Activated naive CD4-positive, alpha-beta T cell treated with anti-CD3 and anti-CD28 coated beads, Interleukin-2, amount 10 ng/mL, durations not matched to agents 7 days and 5 days (primary cell): ENCODE data around the gene LRRC70.

Experiments
- CTCF ChIA-PET: fragments of 350-600 bp; sonication (Branson Sonifier 250); formaldehyde crosslinking; loops from one replicate; lab custom pipeline; 2021; ENCODE audit warnings: antibody characterized with exemption; lab: Charles Lee
- DNase-seq: peaks from one replicate; pipeline ENCODE4 v3.0.0-alpha.2; 2020
- H3K27ac Mint-ChIP-seq: one replicate; pipeline ENCODE4 v1.8.0; 2021; ENCODE audit warnings: mild to moderate bottlenecking, moderate library complexity, mixed read lengths
- H3K27me3 Mint-ChIP-seq: one replicate; pipeline ENCODE4 v1.8.0; 2021; ENCODE audit warnings: mild to moderate bottlenecking, mixed read lengths
- H3K36me3 Mint-ChIP-seq: one replicate; pipeline ENCODE4 v1.8.0; 2021; ENCODE audit warnings: mixed read lengths
- H3K4me1 Mint-ChIP-seq: one replicate; pipeline ENCODE4 v1.8.0; 2021; ENCODE audit warnings: mixed read lengths
- H3K4me3 Mint-ChIP-seq: one replicate; pipeline ENCODE4 v1.8.0; 2021; ENCODE audit warnings: mild to moderate bottlenecking, moderate library complexity, mixed read lengths
- H3K9me3 Mint-ChIP-seq: one replicate; pipeline ENCODE4 v1.8.0; 2021; ENCODE audit warnings: mixed read lengths

Gene LRRC70

GRCh38 chr5:62585306-62585705, 6.7 kb downstream of the LRRC70 start:
- no peak for DNase-seq
- peaks cover 14% of the 10 kb centered on the region for H3K36me3 Mint-ChIP-seq
- no peaks in the 10 kb centered on the region for H3K27me3 Mint-ChIP-seq
- no peak overlapping the region for H3K27ac Mint-ChIP-seq
- H3K4me1 Mint-ChIP-seq, result peaks cover 24% of the 10 kb centered on the region
- no peak overlapping the region for H3K4me3 Mint-ChIP-seq
- no peaks in the 10 kb centered on the region for H3K9me3 Mint-ChIP-seq
- CTCF ChIA-PET, result no interaction called here

- peaks cover 20% of the 10 kb centered on the region for H3K4me1 Mint-ChIP-seq
- H3K9me3 Mint-ChIP-seq, result no peaks in the 10 kb centered on the region
- H3K4me3 Mint-ChIP-seq, result no peak overlapping the region
- CTCF ChIA-PET, result no interaction called here
- DNase-seq, result no peak
- H3K36me3 Mint-ChIP-seq, result peaks cover 9% of the 10 kb centered on the region
- H3K27ac Mint-ChIP-seq, result peak overlapping the region; percentile 26
- no peaks in the 10 kb centered on the region for H3K27me3 Mint-ChIP-seq
Observed at GRCh38 chr5:62585751-62586150, 7.1 kb downstream of the LRRC70 start.

GRCh38 chr5:62587737-62588136, 9.1 kb downstream of the LRRC70 start:
- CTCF ChIA-PET, result no interaction called here
- Mint-ChIP-seq H3K27ac (no peak overlapping the region), H3K36me3 (peaks cover 18% of the 10 kb centered on the region), H3K4me3 (no peak overlapping the region), H3K9me3 (no peaks in the 10 kb centered on the region), H3K4me1 (peaks cover 14% of the 10 kb centered on the region), H3K27me3 (no peaks in the 10 kb centered on the region)
- no peak for DNase-seq

- CTCF ChIA-PET, result no interaction called here
- no peak overlapping the region for H3K27ac Mint-ChIP-seq
- peaks cover 14% of the 10 kb centered on the region for H3K4me1 Mint-ChIP-seq
- no peaks in the 10 kb centered on the region for H3K27me3 Mint-ChIP-seq
- no peak for DNase-seq
- peaks cover 24% of the 10 kb centered on the region for H3K36me3 Mint-ChIP-seq
- H3K9me3 Mint-ChIP-seq, result no peaks in the 10 kb centered on the region
- no peak overlapping the region for H3K4me3 Mint-ChIP-seq
Observed at GRCh38 chr5:62588668-62589067, 10.0 kb downstream of the LRRC70 start.

GRCh38 chr5:62589504-62589903, 10.9 kb downstream of the LRRC70 start:
- no peak for DNase-seq
- H3K9me3 Mint-ChIP-seq, result no peaks in the 10 kb centered on the region
- no peaks in the 10 kb centered on the region for H3K27me3 Mint-ChIP-seq
- no peak overlapping the region for H3K27ac Mint-ChIP-seq
- H3K4me1 Mint-ChIP-seq, result peaks cover 12% of the 10 kb centered on the region
- H3K36me3 Mint-ChIP-seq, result peaks cover 23% of the 10 kb centered on the region
- H3K4me3 Mint-ChIP-seq, result no peak overlapping the region
- CTCF ChIA-PET, result no interaction called here

GRCh38 chr5:62590387-62590786, 11.8 kb downstream of the LRRC70 start:
- Mint-ChIP-seq H3K9me3 (no peaks in the 10 kb centered on the region), H3K27ac (no peak overlapping the region), H3K36me3 (peaks cover 21% of the 10 kb centered on the region), H3K4me1 (peaks cover 6% of the 10 kb centered on the region), H3K27me3 (no peaks in the 10 kb centered on the region), H3K4me3 (no peak overlapping the region)
- CTCF ChIA-PET, result no interaction called here
- DNase-seq, result no peak

GRCh38 chr5:62592558-62592957, 13.9 kb downstream of the LRRC70 start:
- no peak overlapping the region for H3K27ac Mint-ChIP-seq
- peaks cover 22% of the 10 kb centered on the region for H3K36me3 Mint-ChIP-seq
- CTCF ChIA-PET, result no interaction called here
- no peaks in the 10 kb centered on the region for H3K4me1 Mint-ChIP-seq
- no peaks in the 10 kb centered on the region for H3K9me3 Mint-ChIP-seq
- H3K4me3 Mint-ChIP-seq, result no peak overlapping the region
- DNase-seq, result no peak
- no peaks in the 10 kb centered on the region for H3K27me3 Mint-ChIP-seq

GRCh38 chr5:62593331-62593730, 14.7 kb downstream of the LRRC70 start:
- Mint-ChIP-seq H3K27me3 (no peaks in the 10 kb centered on the region), H3K4me3 (no peak overlapping the region), H3K4me1 (no peaks in the 10 kb centered on the region), H3K9me3 (no peaks in the 10 kb centered on the region), H3K36me3 (peaks cover 22% of the 10 kb centered on the region), H3K27ac (no peak overlapping the region)
- DNase-seq, result no peak
- CTCF ChIA-PET, result no interaction called here

- Mint-ChIP-seq H3K27me3 (no peaks in the 10 kb centered on the region), H3K9me3 (no peaks in the 10 kb centered on the region), H3K36me3 (peaks cover 18% of the 10 kb centered on the region), H3K4me1 (no peaks in the 10 kb centered on the region), H3K4me3 (no peak overlapping the region), H3K27ac (no peak overlapping the region)
- CTCF ChIA-PET, result no interaction called here
- DNase-seq, result no peak
Observed at GRCh38 chr5:62594364-62594984, 15.9 kb downstream of the LRRC70 start.

GRCh38 chr5:62596096-62596495, 17.5 kb downstream of the LRRC70 start:
- no peak for DNase-seq

GRCh38 chr5:62596691-62597090, 18.1 kb downstream of the LRRC70 start:
- Mint-ChIP-seq H3K36me3 (peaks cover 16% of the 10 kb centered on the region), H3K27me3 (no peaks in the 10 kb centered on the region), H3K4me1 (no peaks in the 10 kb centered on the region), H3K4me3 (no peak overlapping the region), H3K9me3 (no peaks in the 10 kb centered on the region), H3K27ac (no peak overlapping the region)
- no peak for DNase-seq
- CTCF ChIA-PET, result interaction anchor here (0.6 to 1.0 kb wide), 2 partner anchors 9 to 10 kb away, joined by 4 read pairs; no protein-coding TSS in a partner anchor

More at GRCh38 chr5:62596096-62596495, 17.5 kb downstream of the LRRC70 start:
- no peak overlapping the region for H3K4me3 Mint-ChIP-seq
- H3K4me1 Mint-ChIP-seq, result no peaks in the 10 kb centered on the region
- H3K36me3 Mint-ChIP-seq, result peaks cover 18% of the 10 kb centered on the region
- CTCF ChIA-PET, result interaction anchor here (0.6 kb wide), 1 partner anchor 9 kb away, joined by 4 read pairs; no protein-coding TSS in a partner anchor
- no peak overlapping the region for H3K27ac Mint-ChIP-seq
- no peaks in the 10 kb centered on the region for H3K27me3 Mint-ChIP-seq
- no peaks in the 10 kb centered on the region for H3K9me3 Mint-ChIP-seq

GRCh38 chr5:62597314-62597713, 18.7 kb downstream of the LRRC70 start:
- no peak for DNase-seq
- Mint-ChIP-seq H3K36me3 (peaks cover 12% of the 10 kb centered on the region), H3K27me3 (no peaks in the 10 kb centered on the region), H3K4me3 (no peak overlapping the region), H3K27ac (no peak overlapping the region), H3K9me3 (no peaks in the 10 kb centered on the region), H3K4me1 (no peaks in the 10 kb centered on the region)
- CTCF ChIA-PET, result interaction anchor here (1.0 kb wide), 1 partner anchor 8 kb away, joined by 4 read pairs; no protein-coding TSS in a partner anchor

- Mint-ChIP-seq H3K4me3 (no peak overlapping the region), H3K27me3 (no peaks in the 10 kb centered on the region), H3K36me3 (peaks cover 6% of the 10 kb centered on the region), H3K9me3 (no peaks in the 10 kb centered on the region), H3K27ac (no peak overlapping the region), H3K4me1 (peaks cover 3% of the 10 kb centered on the region)
- CTCF ChIA-PET, result no interaction called here
- DNase-seq, result no peak
Observed at GRCh38 chr5:62600560-62601252, 22.1 kb downstream of the LRRC70 start.

- DNase-seq, result no peak
Observed at GRCh38 chr5:62603934-62604333, 25.3 kb downstream of the LRRC70 start.

GRCh38 chr5:62605638-62606037, 27.0 kb downstream of the LRRC70 start:
- no peak for DNase-seq
- H3K27me3 Mint-ChIP-seq, result no peaks in the 10 kb centered on the region
- H3K4me3 Mint-ChIP-seq, result no peak overlapping the region
- CTCF ChIA-PET, result interaction anchor here (0.7 to 1.5 kb wide), 2 partner anchors 9 to 26 kb away, joined by 3 to 4 read pairs; no protein-coding TSS in a partner anchor
- peaks cover 9% of the 10 kb centered on the region for H3K4me1 Mint-ChIP-seq
- peaks cover 1% of the 10 kb centered on the region for H3K9me3 Mint-ChIP-seq
- peak overlapping the region; percentile 33 for H3K27ac Mint-ChIP-seq
- peaks cover 25% of the 10 kb centered on the region for H3K36me3 Mint-ChIP-seq

More at GRCh38 chr5:62603934-62604333, 25.3 kb downstream of the LRRC70 start:
- no peaks in the 10 kb centered on the region for H3K9me3 Mint-ChIP-seq
- H3K4me1 Mint-ChIP-seq, result peaks cover 9% of the 10 kb centered on the region
- no peak overlapping the region for H3K27ac Mint-ChIP-seq
- H3K36me3 Mint-ChIP-seq, result peaks cover 20% of the 10 kb centered on the region
- CTCF ChIA-PET, result no interaction called here
- no peak overlapping the region for H3K4me3 Mint-ChIP-seq
- no peaks in the 10 kb centered on the region for H3K27me3 Mint-ChIP-seq
